ENCODE data around the gene ZNF74. TPM values are rescaled to one million over a fixed set of nuclear protein-coding genes. Genes with fewer than 3 reads are reported as not detected.

The ZNF74 gene
- total and polyA plus RNA-seq, 3 experiments from 2014 or later, result 12.3 to 15.3 (median 13.0) TPM

- no peak overlapping the region for H3K27ac ChIP-seq (ENCODE audit: low read depth, low read length)
- peaks cover 2 to 16% (median 3%) of the 10 kb centered on the region in 3 donors for H3K36me3 Mint-ChIP-seq
- H3K27me3 Mint-ChIP-seq, result peaks cover 32 to 33% of the 10 kb centered on the region in 2 donors
- ChIA-PET CTCF (no interaction called here), POLR2A (no interaction called here)
- no peak overlapping the region for H3K4me3 ChIP-seq (ENCODE audit: low read length)
- no peaks in the 10 kb centered on the region for H3K9me3 Mint-ChIP-seq
- peak overlapping the region; percentile 33 to 75 (median 45) for H3K4me3 Mint-ChIP-seq
- peaks cover 35% of the 10 kb centered on the region for H3K27me3 ChIP-seq (ENCODE audit: insufficient read depth, low read length, poor library complexity, severe bottlenecking)
- peaks cover 11 to 20% (median 13%) of the 10 kb centered on the region in 3 donors for H3K4me1 Mint-ChIP-seq
- peak overlapping the region in 3 of 8 donors; percentile 5 to 68 (median 22) for H3K27ac Mint-ChIP-seq
- no peaks in the 10 kb centered on the region for H3K9me3 ChIP-seq (ENCODE audit: low read length)
- no peaks in the 10 kb centered on the region for H3K36me3 ChIP-seq (ENCODE audit: insufficient read depth, low read length)
- DNase-seq, result peak in 1 of 5 donors; percentile 33
- H3K4me1 ChIP-seq (ENCODE audit: insufficient read depth, low read length), result peaks cover 13% of the 10 kb centered on the region
Measured at GRCh38 chr22:20438678-20439492, 44.9 kb downstream of the ZNF74 start.

DNA sequence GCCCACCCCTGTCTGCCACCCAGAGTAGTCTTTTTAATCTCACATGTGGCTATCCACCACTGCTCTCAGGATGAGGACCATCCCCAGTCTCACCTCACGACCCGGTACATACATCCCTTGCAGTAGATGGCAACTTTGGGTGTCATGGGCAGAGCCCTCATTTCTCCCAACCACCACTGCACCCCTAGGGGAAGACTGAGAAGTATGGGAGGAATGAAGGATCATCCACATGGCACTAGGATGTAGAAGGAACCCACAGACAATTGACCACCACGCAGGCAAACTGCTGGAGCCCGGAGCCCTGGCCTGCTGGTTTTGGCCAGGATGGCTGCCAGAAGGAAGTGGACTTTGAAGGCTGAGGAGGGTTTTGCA lies 45.6 kb downstream of the ZNF74 start:
- Histone ChIP-seq H3K4me1 (ENCODE audit: insufficient read depth, low read length) (peaks cover 13% of the 10 kb centered on the region), H3K27me3 (ENCODE audit: insufficient read depth, low read length, poor library complexity, severe bottlenecking) (peaks cover 33% of the 10 kb centered on the region), H3K4me3 (ENCODE audit: low read length) (no peak overlapping the region), H3K9me3 (ENCODE audit: low read length) (no peaks in the 10 kb centered on the region), H3K36me3 (ENCODE audit: insufficient read depth, low read length) (peaks cover 4% of the 10 kb centered on the region), H3K27ac (ENCODE audit: low read depth, low read length) (no peak overlapping the region)
- H3K9me3 Mint-ChIP-seq, result no peaks in the 10 kb centered on the region
- H3K27ac Mint-ChIP-seq, result no peak overlapping the region
- no peak for DNase-seq
- ChIA-PET POLR2A (no interaction called here), CTCF (no interaction called here)
- peaks cover 6 to 22% (median 6%) of the 10 kb centered on the region in 3 donors for H3K36me3 Mint-ChIP-seq
- H3K4me3 Mint-ChIP-seq, result peak overlapping the region in 1 of 7 donors; percentile 65
- H3K27me3 Mint-ChIP-seq, result peaks cover 27 to 29% of the 10 kb centered on the region in 2 donors
- H3K4me1 Mint-ChIP-seq, result peaks cover 11 to 20% (median 13%) of the 10 kb centered on the region in 3 donors

GRCh38 chr22:20439928-20440575 lies 46.1 kb downstream of the ZNF74 start:
- H3K9me3 Mint-ChIP-seq, result no peaks in the 10 kb centered on the region
- H3K27me3 Mint-ChIP-seq, result peaks cover 22 to 24% of the 10 kb centered on the region in 2 donors
- POLR2A ChIA-PET, result no interaction called here
- peaks cover 6 to 27% (median 6%) of the 10 kb centered on the region in 3 donors for H3K36me3 Mint-ChIP-seq
- Histone ChIP-seq H3K4me3 (ENCODE audit: low read length) (no peak overlapping the region), H3K27ac (ENCODE audit: low read depth, low read length) (no peak overlapping the region), H3K36me3 (ENCODE audit: insufficient read depth, low read length) (peaks cover 7% of the 10 kb centered on the region), H3K9me3 (ENCODE audit: low read length) (no peaks in the 10 kb centered on the region), H3K27me3 (ENCODE audit: insufficient read depth, low read length, poor library complexity, severe bottlenecking) (peaks cover 28% of the 10 kb centered on the region), H3K4me1 (ENCODE audit: insufficient read depth, low read length) (peaks cover 13% of the 10 kb centered on the region)
- peaks cover 11 to 20% (median 13%) of the 10 kb centered on the region in 3 donors for H3K4me1 Mint-ChIP-seq
- CTCF ChIA-PET, result no interaction called here
- H3K27ac Mint-ChIP-seq, result no peak overlapping the region
- H3K4me3 Mint-ChIP-seq, result no peak overlapping the region
- DNase-seq, result peak in 1 of 5 donors; percentile 18

DNA sequence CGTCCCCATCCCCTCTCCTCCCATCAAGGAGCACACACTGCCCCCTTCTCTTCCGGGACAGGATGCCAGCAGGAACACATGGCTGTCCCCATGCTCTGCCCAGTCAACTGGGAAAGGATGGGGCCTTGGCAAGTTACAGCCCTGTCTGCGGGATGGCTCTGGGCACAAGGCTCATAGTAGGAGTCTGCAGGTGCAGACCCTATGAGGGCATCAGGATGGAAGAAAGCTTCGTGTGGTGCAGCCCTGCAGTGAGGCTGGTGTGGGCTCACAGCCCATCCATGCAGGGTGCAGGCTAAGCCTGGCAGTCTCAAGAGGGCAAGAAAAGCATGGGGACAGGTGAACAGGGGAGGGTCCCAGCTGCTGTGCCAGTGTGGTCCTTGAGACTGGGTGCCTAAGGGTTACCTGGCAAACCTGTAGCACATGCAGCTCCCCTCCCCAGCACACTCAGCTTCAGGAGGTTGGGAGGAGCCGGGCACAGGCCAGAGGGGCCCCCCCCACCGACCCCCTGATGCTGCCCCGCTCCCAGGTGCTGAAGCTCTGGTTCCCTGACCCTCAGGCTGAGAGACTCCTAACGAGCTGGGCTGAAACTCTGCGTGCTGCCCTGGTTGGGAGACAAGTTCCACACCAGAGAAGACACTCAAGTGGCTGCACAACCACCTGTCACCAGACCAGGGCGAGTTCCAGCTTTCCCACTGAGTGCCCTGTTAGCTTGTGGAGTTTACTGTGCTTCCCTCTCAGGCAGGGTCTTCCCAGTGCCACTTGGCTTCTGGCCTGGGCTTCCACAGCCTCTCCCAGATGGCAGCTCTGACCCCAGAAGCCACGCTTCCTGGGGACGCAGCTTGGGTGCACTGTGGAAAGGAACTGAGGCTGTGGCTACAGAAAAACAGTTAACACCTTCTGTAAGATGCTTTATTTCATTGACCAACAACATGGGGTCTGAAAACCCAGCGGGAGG lies 47.0 kb downstream of the ZNF74 start:
- Mint-ChIP-seq H3K9me3 (no peaks in the 10 kb centered on the region), H3K4me3 (no peak overlapping the region), H3K27me3 (peaks cover 14 to 15% of the 10 kb centered on the region in 2 donors), H3K4me1 (peaks cover 11 to 16% (median 13%) of the 10 kb centered on the region in 3 donors), H3K36me3 (peaks cover 6 to 34% (median 6%) of the 10 kb centered on the region in 3 donors), H3K27ac (peak overlapping the region in 2 of 8 donors; percentile 27 to 72)
- H3K4me1 ChIP-seq (ENCODE audit: insufficient read depth, low read length), result peaks cover 13% of the 10 kb centered on the region
- H3K36me3 ChIP-seq (ENCODE audit: insufficient read depth, low read length), result peaks cover 7% of the 10 kb centered on the region
- no peak overlapping the region for H3K27ac ChIP-seq (ENCODE audit: low read depth, low read length)
- POLR2A ChIA-PET, result no interaction called here
- H3K9me3 ChIP-seq (ENCODE audit: low read length), result no peaks in the 10 kb centered on the region
- no peak overlapping the region for H3K4me3 ChIP-seq (ENCODE audit: low read length)
- CTCF ChIA-PET, result interaction anchor here (0.9 to 1.3 kb wide), 3 partner anchors 8 to 15 kb away, joined by 3 read pairs; no protein-coding TSS in a partner anchor
- H3K27me3 ChIP-seq (ENCODE audit: insufficient read depth, low read length, poor library complexity, severe bottlenecking), result peaks cover 19% of the 10 kb centered on the region
- DNase-seq, result peak in 1 of 5 donors; percentile 35

DNA sequence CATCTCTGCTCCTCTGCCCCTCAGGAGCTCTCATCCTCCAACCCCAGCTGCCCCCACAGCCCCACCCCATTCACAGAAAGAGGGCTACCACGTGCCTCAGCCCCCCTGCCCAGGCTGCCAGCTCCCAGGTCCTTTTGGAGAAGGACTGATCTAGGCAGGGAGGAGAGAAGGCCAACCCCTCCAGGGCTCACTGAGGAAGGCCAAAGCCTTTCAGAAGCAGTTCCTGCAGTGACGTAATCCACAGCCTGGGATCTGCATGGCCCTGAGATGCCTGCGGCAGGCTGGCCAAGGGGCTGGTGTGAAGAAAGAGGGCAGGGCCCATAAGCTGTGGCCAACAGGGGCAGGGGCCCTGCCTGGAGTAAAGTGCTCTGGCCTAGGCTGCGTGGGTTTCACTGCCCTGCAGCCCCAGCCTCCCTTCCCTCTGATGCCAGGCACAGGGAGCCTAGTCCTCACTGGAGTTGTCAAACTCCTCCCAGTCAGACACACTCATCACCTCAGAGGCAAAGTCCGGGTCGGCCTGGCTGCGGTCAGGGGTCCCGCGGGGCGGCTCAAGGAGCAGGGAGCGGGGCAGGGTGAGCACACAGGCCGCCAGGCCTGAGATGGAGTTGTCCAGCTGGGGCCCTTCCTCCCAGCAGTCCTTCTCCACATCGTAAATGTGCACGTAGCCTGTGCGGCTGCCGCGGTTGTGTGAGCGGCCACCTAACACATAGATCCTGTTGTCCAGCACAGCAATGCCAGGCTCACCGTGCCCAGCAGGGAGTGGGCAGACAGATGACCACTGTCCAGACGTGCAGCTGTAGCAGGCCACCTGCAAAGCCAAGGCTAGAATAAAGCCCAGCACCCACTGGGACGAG lies 47.9 kb downstream of the ZNF74 start:
- H3K27ac Mint-ChIP-seq, result no peak overlapping the region
- CTCF ChIA-PET, result interaction anchor here (0.9 to 1.3 kb wide), 4 partner anchors 9 to 23 kb away, joined by 3 to 5 read pairs (median 3); no protein-coding TSS in a partner anchor
- POLR2A ChIA-PET, result no interaction called here
- H3K27me3 Mint-ChIP-seq, result peaks cover 9 to 11% of the 10 kb centered on the region in 2 donors
- peaks cover 10% of the 10 kb centered on the region for H3K4me1 ChIP-seq (ENCODE audit: insufficient read depth, low read length)
- peaks cover 9 to 43% (median 12%) of the 10 kb centered on the region in 3 donors for H3K36me3 Mint-ChIP-seq
- DNase-seq, result peak in 1 of 5 donors; percentile 26
- H3K9me3 Mint-ChIP-seq, result no peaks in the 10 kb centered on the region
- no peak overlapping the region for H3K4me3 Mint-ChIP-seq
- H3K27ac ChIP-seq (ENCODE audit: low read depth, low read length), result no peak overlapping the region
- peaks cover 12% of the 10 kb centered on the region for H3K27me3 ChIP-seq (ENCODE audit: insufficient read depth, low read length, poor library complexity, severe bottlenecking)
- H3K9me3 ChIP-seq (ENCODE audit: low read length), result no peaks in the 10 kb centered on the region
- peaks cover 9 to 12% (median 11%) of the 10 kb centered on the region in 3 donors for H3K4me1 Mint-ChIP-seq
- no peak overlapping the region for H3K4me3 ChIP-seq (ENCODE audit: low read length)
- H3K36me3 ChIP-seq (ENCODE audit: insufficient read depth, low read length), result peaks cover 7% of the 10 kb centered on the region

- Mint-ChIP-seq H3K9me3 (no peaks in the 10 kb centered on the region), H3K27me3 (peaks cover 5 to 6% of the 10 kb centered on the region in 2 donors), H3K4me1 (peaks cover 5 to 7% (median 6%) of the 10 kb centered on the region in 3 donors), H3K4me3 (no peak overlapping the region), H3K27ac (peak overlapping the region in 2 of 8 donors; percentile 33 to 41), H3K36me3 (peaks cover 9 to 47% (median 14%) of the 10 kb centered on the region in 3 donors)
- no peaks in the 10 kb centered on the region for H3K9me3 ChIP-seq (ENCODE audit: low read length)
- peaks cover 5% of the 10 kb centered on the region for H3K4me1 ChIP-seq (ENCODE audit: insufficient read depth, low read length)
- no peak overlapping the region for H3K27ac ChIP-seq (ENCODE audit: low read depth, low read length)
- DNase-seq, result no peak
- ChIA-PET CTCF (interaction anchor here (1.0 to 1.3 kb wide), 2 partner anchors 10 to 24 kb away, joined by 3 to 5 read pairs; no protein-coding TSS in a partner anchor), POLR2A (no interaction called here)
- peaks cover 6% of the 10 kb centered on the region for H3K27me3 ChIP-seq (ENCODE audit: insufficient read depth, low read length, poor library complexity, severe bottlenecking)
- no peak overlapping the region for H3K4me3 ChIP-seq (ENCODE audit: low read length)
- peaks cover 7% of the 10 kb centered on the region for H3K36me3 ChIP-seq (ENCODE audit: insufficient read depth, low read length)
Measured at GRCh38 chr22:20442485-20443284, 48.7 kb downstream of the ZNF74 start.

All from CD8-positive, alpha-beta memory T cell (primary cell).